HG02973 (cell line): ENCODE measurements around the gene ROCK2.

Source experiments
- ATAC-seq: cut with Tn5 transposase; IDR thresholded peaks from one replicate; pipeline ENCODE4 v1.9.1; 2021; ENCODE audit warnings: moderate library complexity; ENCODE audit not compliant: unreplicated experiment

ROCK2 gene

GRCh38 chr2:11367170-11367730 is 22.8 kb upstream of the ROCK2 start:
- no peak for ATAC-seq

GRCh38 chr2:11366326-11366741 is 21.9 kb upstream of the ROCK2 start:
- ATAC-seq, result no peak

DNA sequence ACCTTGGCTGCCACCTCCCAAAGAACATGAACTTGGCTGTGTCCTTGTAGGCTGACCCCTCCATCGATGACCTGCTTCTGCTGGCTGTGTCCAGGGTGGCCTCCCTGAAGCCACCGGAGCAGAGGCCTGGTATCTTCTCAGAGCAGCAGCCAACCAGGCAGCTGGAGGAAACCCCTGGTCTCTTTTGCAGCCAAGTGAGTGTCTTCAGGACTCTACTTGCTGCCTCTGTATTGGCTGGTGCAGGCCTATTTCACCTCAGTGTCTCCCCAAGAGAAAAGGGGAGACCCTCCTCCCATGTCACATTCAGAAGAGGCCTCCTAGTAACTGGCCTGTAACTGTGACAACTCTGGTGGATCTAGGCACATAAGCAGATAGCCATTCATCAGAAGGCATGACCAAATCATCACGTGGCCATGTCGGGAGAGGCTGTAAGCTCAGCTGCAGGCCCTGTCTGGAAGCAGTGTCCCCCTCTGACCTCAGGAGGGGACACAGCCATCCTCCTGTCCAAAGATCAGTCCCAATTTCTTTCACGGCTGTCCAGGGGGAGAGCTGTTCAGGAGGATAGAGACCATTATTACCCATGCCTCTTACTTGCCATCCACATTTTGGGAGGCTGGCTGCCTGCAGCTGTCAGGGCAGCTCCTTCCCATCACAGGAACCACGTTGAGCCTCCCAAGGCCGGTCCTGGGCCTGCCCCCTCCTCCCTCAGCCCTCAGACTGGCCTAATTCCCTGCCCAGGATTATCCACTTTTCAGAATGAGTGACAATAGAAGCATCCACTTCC is 20.9 kb upstream of the ROCK2 start:
- ATAC-seq, result no peak

DNA sequence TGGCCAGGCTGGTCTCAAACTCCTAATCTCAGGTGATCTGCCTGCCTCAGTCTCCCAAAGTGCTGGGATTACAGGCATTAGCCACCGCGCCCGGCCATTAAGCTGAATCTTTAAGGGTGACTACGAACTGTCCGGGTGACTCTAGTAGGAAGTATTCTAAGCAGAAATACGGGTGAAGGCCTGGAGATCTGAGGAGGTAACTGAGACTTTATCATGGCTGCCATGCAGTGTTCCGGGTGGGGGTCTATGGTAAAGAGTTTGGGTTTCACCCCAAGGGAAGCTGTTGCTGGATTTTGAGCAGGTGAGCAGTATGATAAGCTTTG is 20.1 kb upstream of the ROCK2 start:
- ATAC-seq, result no peak

- no peak for ATAC-seq
Measured at GRCh38 chr2:11363868-11364564, 19.6 kb upstream of the ROCK2 start.

DNA sequence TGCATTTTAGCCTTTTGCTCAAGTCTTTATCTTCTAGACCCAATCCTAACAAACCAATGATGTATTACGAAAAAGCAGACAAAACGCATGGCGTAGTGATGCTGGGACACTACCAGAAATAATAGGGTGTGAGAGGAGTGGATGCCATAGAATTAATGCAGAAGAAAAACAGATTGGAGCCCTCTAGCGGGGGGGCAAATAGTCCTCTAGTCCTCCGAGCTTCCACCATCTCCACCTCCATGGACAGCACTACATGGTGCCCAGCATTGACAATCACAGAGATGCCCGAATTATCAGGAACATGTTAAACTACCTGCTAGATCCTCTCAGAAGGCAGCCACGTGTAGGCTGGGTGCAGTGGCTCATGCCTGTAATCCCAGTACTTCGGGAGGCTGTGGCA is 15.4 kb upstream of the ROCK2 start:
- no peak for ATAC-seq

GRCh38 chr2:11357428-11357972 is 13.1 kb upstream of the ROCK2 start:
- ATAC-seq, result no peak

GRCh38 chr2:11356764-11357163 is 12.3 kb upstream of the ROCK2 start:
- no peak for ATAC-seq

DNA sequence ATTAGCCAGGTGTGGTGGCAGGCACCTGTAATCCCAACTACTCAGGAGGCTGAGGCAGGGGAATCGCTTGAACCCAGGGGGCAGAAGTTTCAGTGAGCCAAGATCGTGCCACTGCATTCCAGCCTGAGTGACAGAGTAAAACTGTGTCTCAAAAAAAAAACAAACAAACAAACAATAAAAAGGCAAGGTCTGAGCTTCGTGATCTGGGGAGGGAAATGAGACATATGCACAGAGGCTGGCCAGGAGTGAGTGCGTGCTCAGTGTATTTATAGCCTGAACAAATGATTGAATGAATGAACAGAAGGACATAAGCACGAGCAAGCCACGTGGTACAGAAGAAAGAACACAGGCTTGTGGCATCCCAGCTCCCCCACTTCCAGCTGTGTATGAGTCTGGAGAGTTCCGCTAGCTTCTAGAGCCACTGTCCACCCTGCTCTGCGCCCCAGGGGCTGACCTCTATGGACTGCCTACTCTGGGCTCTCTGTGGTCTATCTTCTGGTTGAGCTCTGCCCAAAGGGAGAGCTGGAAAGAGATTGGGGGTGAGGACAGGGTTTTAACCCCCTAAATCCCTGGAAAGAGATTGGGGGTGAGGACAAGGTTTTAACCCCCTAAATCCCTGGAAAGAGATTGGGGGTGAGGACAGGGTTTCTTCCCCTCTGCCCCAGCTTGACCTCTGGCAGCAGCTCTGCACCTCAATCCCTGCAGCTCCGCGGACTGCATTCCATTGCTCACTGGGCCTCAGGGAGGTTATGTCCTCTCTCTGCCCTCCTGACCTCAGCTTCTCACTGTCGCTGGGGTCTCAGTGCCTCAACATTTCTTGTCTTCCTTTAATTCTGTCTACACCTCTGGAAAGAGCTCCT is 11.0 kb upstream of the ROCK2 start:
- no peak for ATAC-seq

GRCh38 chr2:11354363-11355154 is 10.1 kb upstream of the ROCK2 start:
- ATAC-seq, result no peak

DNA sequence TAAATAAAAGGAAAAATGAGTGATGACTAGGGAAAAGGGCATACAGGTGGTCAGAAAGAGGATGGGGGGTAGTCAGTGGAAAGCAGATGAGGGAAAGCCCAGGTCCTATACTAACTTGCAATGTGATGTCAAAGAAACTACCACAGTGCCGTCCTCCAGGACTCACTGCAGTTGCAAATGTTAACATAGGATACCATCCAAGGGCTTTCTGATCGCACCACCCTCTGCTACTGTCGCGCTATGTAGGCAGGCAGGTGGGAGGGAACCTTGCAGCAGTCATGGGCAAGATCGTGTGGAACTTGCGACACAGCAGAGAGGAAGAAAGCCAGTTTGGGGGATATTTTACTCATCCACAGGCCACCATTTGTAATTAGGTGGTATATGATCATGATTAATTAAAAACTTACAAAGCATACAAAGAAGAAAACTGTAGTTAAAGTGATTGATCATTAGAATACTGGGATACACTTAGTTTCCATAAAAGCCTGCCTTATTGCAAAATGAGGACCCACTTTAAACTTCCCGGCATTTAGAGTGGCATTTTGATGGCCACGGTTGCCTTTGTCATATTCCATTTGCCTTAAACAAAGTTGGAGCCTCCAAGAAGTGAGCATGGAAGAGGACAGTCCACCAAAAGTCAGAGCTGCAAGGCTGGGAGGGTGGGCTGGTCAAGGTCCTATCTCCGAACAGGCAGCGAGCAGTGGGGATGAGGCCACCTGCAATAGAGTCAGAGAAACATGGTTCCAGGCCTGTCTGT is 8.5 kb upstream of the ROCK2 start:
- no peak for ATAC-seq

DNA sequence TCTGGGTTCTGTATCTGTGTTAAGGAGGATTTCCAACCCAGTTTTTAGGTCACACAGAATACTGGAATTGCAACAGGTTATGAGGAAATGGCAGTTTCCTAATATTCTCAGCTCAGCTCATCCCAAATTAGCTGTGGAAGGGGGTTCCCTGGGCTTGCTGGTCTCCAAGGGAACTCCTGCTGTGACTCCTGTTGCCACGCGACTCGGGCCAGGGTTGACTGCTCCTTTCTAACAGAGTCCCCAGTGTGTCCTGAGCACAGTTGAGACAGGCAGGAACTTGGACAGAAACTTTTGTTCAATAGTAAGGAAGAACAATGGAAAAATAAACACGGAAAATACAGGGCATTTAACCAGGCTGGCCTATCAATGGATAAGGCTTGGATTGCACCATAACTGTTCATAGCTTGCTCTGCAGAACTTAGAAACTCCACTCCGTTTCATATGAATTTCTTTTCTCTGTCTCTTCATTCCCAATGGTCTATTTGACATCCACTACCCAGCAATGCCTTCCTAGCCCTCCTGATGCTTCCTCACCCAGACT is 3.8 kb upstream of the ROCK2 start:
- ATAC-seq, result no peak

DNA sequence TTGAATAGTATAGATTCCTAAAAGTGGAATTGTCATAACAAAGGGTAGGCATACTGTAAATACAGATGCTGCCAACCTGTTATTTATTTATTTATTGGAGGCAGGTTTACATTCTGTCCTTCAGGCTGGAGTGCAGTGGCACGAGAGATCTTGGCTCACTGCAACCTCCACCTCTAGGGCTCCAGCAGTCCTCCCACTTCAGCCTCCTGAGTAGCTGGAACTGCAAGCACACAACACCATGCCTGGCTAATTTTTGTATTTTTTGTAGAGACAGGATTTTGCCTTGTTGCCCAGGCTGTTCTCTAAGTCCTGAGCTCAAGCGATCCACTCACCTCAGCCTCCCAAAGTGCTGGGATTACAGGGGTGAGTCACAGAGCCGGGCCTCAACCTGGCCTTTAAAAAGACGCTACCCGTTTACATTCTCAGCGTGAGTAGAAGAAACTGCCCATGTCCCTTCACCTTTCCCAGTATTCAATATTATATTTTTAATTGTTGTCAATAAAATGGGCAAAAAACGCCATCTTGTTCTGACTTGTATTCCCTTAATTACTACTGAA is 3.0 kb upstream of the ROCK2 start:
- no peak for ATAC-seq

GRCh38 chr2:11346023-11346482 is 1.6 kb upstream of the ROCK2 start:
- ATAC-seq, result no peak

- ATAC-seq, result peak; percentile 23
Measured at GRCh38 chr2:11344956-11345677, 681 bp upstream of the ROCK2 start.

- ATAC-seq, result peak; percentile 31
Measured at GRCh38 chr2:11343650-11344341, 640 bp downstream of the ROCK2 start.

GRCh38 chr2:11343368-11343649 is 1.1 kb downstream of the ROCK2 start:
- ATAC-seq, result no peak
